HEK293 (cell line): ENCODE measurements around the gene PAPSS2.
A peak's percentile ranks its signal among the peaks of the same experiment; 100 is the strongest.

Experiments used
- GLIS2 ChIP-seq: fragments of 450-650 bp; formaldehyde crosslinking; IDR thresholded peaks from 2 replicates; pipeline ENCODE4 v1.5.1; 2016; ENCODE audit warnings: missing biosample characterization, missing genetic modification characterization
- IKZF3 ChIP-seq: fragments of 450-650 bp; IDR thresholded peaks from 2 replicates; pipeline ENCODE4 v1.5.0; 2018; ENCODE audit warnings: missing biosample characterization, mild to moderate bottlenecking, missing genetic modification characterization, moderate library complexity
- PRDM10 ChIP-seq: fragments of 450-650 bp; formaldehyde crosslinking; IDR thresholded peaks from 2 replicates; pipeline ENCODE4 v1.5.1; 2016; ENCODE audit warnings: missing biosample characterization, missing genetic modification characterization
- PRDM2 ChIP-seq: fragments of 450-650 bp; formaldehyde crosslinking; IDR thresholded peaks from 2 replicates; pipeline ENCODE4 v1.5.1; 2016; ENCODE audit warnings: missing biosample characterization, missing genetic modification characterization, borderline replicate concordance
- ZBTB21 ChIP-seq: fragments of 450-650 bp; formaldehyde crosslinking; IDR thresholded peaks from 2 replicates; pipeline ENCODE4 v1.5.1; 2017; ENCODE audit warnings: missing biosample characterization, missing genetic modification characterization
- ZBTB7A ChIP-seq: fragments of 450-650 bp; formaldehyde crosslinking; IDR thresholded peaks from 2 replicates; pipeline ENCODE4 v1.5.1; 2016; ENCODE audit warnings: low read depth, missing biosample characterization, missing genetic modification characterization
- ZFHX2 ChIP-seq: fragments of 450-650 bp; formaldehyde crosslinking; conservative IDR thresholded peaks from 2 replicates; pipeline ENCODE4 v1.5.1; 2016; ENCODE audit warnings: missing biosample characterization, missing genetic modification characterization
- ZNF148 ChIP-seq: fragments of 450-650 bp; formaldehyde crosslinking; IDR thresholded peaks from 2 replicates; pipeline ENCODE4 v1.5.0; 2017; ENCODE audit warnings: missing biosample characterization, missing genetic modification characterization, borderline replicate concordance
- ZNF366 ChIP-seq: fragments of 450-650 bp; formaldehyde crosslinking; conservative IDR thresholded peaks from 2 replicates; pipeline ENCODE4 v1.5.1; 2016; ENCODE audit warnings: missing biosample characterization, missing genetic modification characterization
- ZNF610 ChIP-seq: fragments of 450-650 bp; formaldehyde crosslinking; IDR thresholded peaks from 2 replicates; pipeline ENCODE4 v1.5.1; 2016; ENCODE audit warnings: missing biosample characterization, missing genetic modification characterization, borderline replicate concordance
- ZNF624 ChIP-seq: fragments of 450-650 bp; formaldehyde crosslinking; IDR thresholded peaks from 2 replicates; pipeline ENCODE4 v1.5.1; 2017; ENCODE audit warnings: missing biosample characterization, missing genetic modification characterization
- ZNF626 ChIP-seq: fragments of 450-650 bp; sonication (Bioruptor Pico); formaldehyde crosslinking; IDR thresholded peaks from 2 replicates; pipeline ENCODE4 v1.5.1; 2018; ENCODE audit warnings: missing biosample characterization, missing genetic modification characterization, inconsistent platforms
- ZNF639 ChIP-seq: fragments of 450-650 bp; formaldehyde crosslinking; IDR thresholded peaks from 2 replicates; pipeline ENCODE4 v1.5.1; 2016; ENCODE audit warnings: missing biosample characterization, missing genetic modification characterization
- ZNF664 ChIP-seq: fragments of 450-650 bp; formaldehyde crosslinking; IDR thresholded peaks from 2 replicates; pipeline ENCODE4 v1.5.1; 2016; ENCODE audit warnings: missing biosample characterization, missing genetic modification characterization
- ZNF791 ChIP-seq: fragments of 450-650 bp; formaldehyde crosslinking; IDR thresholded peaks from 2 replicates; pipeline ENCODE4 v1.5.1; 2016; ENCODE audit warnings: missing biosample characterization, missing genetic modification characterization
- TF ChIP-seq, protein P1 (sequence below): fragments of 450-650 bp; formaldehyde crosslinking; IDR thresholded peaks from 2 replicates; pipeline ENCODE4 v1.5.1; 2017; ENCODE audit warnings: missing biosample characterization, missing genetic modification characterization
- TF ChIP-seq, protein P2 (sequence below): fragments of 450-650 bp; formaldehyde crosslinking; IDR thresholded peaks from 2 replicates; pipeline ENCODE4 v1.5.1; 2016; ENCODE audit warnings: missing biosample characterization, missing genetic modification characterization
- TF ChIP-seq, protein P3 (sequence below): fragments of 450-650 bp; formaldehyde crosslinking; IDR thresholded peaks from 2 replicates; pipeline ENCODE4 v1.5.1; 2016; ENCODE audit warnings: missing biosample characterization, missing genetic modification characterization

The PAPSS2 gene

DNA sequence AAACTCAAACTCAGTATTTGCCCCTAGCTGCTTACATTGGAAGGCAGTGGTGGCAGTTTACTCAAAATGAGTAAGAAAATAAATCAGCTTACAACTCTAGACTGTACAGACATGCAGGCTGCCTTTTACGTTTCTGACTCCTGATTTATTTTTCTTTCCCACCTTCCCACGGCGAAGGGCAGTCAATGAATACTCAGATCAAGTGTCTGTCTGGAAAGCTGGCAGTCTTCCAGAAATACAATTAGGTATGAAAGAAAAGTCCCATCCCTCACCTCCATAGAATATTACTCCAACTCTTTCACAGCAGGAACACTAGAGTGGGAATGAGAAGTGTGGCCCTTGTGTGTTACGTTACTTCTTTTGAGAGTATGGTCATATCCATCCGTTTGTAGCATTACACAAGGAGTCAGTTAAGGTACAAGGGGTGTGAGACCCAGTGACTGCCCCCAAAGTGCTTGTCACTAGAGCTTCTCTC lies 1.3 kb upstream of the PAPSS2 start (continued):
- TF ChIP-seq ZNF148 = no peak
- TF ChIP-seq ZNF639 (tag by site-specific recombination) = peak; percentile 36; the same call in 1 of the 2 replicates
- TF ChIP-seq ZBTB21 (tag by site-specific recombination) = 0 out of 2 replicates have a peak, but pooled peaks have one; percentile 40
- TF ChIP-seq ZNF664 (tag by site-specific recombination) = no peak
- peak; percentile 33 for TF ChIP-seq ZFHX2 (tag by site-specific recombination)
- TF ChIP-seq, protein P1, sequence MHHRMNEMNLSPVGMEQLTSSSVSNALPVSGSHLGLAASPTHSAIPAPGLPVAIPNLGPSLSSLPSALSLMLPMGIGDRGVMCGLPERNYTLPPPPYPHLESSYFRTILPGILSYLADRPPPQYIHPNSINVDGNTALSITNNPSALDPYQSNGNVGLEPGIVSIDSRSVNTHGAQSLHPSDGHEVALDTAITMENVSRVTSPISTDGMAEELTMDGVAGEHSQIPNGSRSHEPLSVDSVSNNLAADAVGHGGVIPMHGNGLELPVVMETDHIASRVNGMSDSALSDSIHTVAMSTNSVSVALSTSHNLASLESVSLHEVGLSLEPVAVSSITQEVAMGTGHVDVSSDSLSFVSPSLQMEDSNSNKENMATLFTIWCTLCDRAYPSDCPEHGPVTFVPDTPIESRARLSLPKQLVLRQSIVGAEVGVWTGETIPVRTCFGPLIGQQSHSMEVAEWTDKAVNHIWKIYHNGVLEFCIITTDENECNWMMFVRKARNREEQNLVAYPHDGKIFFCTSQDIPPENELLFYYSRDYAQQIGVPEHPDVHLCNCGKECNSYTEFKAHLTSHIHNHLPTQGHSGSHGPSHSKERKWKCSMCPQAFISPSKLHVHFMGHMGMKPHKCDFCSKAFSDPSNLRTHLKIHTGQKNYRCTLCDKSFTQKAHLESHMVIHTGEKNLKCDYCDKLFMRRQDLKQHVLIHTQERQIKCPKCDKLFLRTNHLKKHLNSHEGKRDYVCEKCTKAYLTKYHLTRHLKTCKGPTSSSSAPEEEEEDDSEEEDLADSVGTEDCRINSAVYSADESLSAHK = no peak
- no peak for TF ChIP-seq ZNF626 (tag by site-specific recombination)
- TF ChIP-seq, protein P2, sequence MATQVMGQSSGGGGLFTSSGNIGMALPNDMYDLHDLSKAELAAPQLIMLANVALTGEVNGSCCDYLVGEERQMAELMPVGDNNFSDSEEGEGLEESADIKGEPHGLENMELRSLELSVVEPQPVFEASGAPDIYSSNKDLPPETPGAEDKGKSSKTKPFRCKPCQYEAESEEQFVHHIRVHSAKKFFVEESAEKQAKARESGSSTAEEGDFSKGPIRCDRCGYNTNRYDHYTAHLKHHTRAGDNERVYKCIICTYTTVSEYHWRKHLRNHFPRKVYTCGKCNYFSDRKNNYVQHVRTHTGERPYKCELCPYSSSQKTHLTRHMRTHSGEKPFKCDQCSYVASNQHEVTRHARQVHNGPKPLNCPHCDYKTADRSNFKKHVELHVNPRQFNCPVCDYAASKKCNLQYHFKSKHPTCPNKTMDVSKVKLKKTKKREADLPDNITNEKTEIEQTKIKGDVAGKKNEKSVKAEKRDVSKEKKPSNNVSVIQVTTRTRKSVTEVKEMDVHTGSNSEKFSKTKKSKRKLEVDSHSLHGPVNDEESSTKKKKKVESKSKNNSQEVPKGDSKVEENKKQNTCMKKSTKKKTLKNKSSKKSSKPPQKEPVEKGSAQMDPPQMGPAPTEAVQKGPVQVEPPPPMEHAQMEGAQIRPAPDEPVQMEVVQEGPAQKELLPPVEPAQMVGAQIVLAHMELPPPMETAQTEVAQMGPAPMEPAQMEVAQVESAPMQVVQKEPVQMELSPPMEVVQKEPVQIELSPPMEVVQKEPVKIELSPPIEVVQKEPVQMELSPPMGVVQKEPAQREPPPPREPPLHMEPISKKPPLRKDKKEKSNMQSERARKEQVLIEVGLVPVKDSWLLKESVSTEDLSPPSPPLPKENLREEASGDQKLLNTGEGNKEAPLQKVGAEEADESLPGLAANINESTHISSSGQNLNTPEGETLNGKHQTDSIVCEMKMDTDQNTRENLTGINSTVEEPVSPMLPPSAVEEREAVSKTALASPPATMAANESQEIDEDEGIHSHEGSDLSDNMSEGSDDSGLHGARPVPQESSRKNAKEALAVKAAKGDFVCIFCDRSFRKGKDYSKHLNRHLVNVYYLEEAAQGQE (tag by site-specific recombination) = no peak
- TF ChIP-seq ZNF624 (tag by site-specific recombination) = no peak
- peak; percentile 86 for TF ChIP-seq IKZF3 (tag by site-specific recombination)
- TF ChIP-seq ZNF366 (tag by site-specific recombination) = peak; percentile 62
- TF ChIP-seq ZBTB7A = no peak
- TF ChIP-seq, protein P3, sequence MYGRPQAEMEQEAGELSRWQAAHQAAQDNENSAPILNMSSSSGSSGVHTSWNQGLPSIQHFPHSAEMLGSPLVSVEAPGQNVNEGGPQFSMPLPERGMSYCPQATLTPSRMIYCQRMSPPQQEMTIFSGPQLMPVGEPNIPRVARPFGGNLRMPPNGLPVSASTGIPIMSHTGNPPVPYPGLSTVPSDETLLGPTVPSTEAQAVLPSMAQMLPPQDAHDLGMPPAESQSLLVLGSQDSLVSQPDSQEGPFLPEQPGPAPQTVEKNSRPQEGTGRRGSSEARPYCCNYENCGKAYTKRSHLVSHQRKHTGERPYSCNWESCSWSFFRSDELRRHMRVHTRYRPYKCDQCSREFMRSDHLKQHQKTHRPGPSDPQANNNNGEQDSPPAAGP = peak; percentile 52
- TF ChIP-seq ZNF610 = no peak
- no peak for TF ChIP-seq PRDM10
- TF ChIP-seq GLIS2 (tag by site-specific recombination) = peak; percentile 41; the same call in 1 of the 2 replicates
- no peak for TF ChIP-seq ZNF791 (tag by site-specific recombination)
- no peak for TF ChIP-seq PRDM2 (tag by site-specific recombination)
